HG02884 (cell line): ENCODE data around the gene TGFB2.

Source experiments
- ATAC-seq: cut with Tn5 transposase; IDR thresholded peaks from one replicate; pipeline ENCODE4 v1.9.1; 2021; ENCODE audit warnings: mild to moderate bottlenecking, moderate library complexity; ENCODE audit not compliant: unreplicated experiment

Gene TGFB2

DNA sequence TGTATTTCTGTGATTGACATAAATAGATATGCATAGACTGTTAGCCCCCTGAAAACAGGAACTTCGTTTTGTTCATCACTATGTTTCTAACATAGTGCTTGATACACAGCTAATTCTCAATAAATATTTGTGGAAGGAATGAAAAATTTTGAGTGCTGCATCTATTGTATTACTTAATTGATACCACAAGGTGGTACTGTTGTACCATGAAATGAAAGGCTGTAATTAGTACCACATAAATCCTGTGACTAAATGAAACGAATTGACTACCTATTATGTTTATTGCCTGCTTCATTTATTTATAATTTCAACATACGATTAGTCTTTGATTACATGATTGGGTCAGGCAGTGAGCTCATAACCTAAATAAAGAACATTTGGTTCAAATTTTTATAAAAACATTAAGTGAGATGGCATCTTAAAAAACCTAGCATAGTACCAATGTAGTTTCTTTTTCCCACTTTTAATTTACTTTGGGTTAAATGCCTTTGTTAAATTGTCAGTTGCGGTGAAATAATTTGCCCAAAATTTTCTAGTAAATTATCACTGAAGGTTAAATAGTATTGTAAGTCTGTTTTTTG is 15.0 kb upstream of the TGFB2 start:
- ATAC-seq, result peak; percentile 80

- no peak for ATAC-seq
Measured at GRCh38 chr1:218332416-218332815, 12.7 kb upstream of the TGFB2 start.

DNA sequence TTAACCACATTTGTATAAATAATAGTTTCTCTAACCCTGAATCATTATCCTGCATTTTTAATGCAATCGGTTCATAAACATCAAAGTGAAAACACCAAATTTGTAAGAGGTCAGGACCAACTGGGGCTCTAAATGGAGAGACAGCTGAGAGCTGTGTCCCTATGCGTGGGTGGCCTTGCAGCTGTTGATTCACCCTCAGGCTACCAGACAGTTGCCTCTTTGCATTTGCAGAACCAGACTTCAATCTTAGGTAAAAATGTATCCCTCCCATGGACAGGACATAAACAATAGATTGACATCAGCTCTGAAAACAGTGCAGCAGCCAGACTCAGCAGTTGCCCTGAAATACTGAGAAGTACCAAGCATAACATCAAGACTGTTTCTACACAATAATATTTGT is 8.8 kb upstream of the TGFB2 start:
- no peak for ATAC-seq

DNA sequence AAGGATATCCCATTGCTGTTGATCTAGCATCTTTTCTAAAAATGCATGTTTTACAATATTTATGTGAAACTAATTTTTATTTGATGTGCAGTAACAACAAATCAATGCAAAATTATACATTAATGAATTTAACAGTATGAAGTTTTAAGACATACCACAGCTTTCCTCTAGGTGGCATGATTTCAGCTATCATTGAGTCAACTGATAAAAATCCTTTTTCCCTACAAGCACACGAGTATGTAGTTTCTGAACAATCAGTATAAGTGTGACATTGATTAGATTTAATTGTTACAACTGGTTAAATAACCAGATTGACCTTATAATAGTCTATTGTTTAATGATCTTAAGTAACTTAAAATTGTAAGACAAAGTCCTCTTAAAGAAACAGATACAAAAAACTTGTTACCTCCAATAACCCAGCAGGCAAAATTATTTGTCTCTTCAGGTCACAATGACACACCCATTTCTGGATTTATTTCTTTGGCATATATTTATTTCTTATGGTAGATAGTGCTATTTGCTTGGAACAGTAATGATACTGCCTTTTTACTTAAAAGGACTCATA is 5.8 kb upstream of the TGFB2 start:
- peak; percentile 56 for ATAC-seq

GRCh38 chr1:218341325-218341724 is 3.8 kb upstream of the TGFB2 start:
- ATAC-seq, result no peak

GRCh38 chr1:218342091-218342490 is 3.0 kb upstream of the TGFB2 start:
- no peak for ATAC-seq

DNA sequence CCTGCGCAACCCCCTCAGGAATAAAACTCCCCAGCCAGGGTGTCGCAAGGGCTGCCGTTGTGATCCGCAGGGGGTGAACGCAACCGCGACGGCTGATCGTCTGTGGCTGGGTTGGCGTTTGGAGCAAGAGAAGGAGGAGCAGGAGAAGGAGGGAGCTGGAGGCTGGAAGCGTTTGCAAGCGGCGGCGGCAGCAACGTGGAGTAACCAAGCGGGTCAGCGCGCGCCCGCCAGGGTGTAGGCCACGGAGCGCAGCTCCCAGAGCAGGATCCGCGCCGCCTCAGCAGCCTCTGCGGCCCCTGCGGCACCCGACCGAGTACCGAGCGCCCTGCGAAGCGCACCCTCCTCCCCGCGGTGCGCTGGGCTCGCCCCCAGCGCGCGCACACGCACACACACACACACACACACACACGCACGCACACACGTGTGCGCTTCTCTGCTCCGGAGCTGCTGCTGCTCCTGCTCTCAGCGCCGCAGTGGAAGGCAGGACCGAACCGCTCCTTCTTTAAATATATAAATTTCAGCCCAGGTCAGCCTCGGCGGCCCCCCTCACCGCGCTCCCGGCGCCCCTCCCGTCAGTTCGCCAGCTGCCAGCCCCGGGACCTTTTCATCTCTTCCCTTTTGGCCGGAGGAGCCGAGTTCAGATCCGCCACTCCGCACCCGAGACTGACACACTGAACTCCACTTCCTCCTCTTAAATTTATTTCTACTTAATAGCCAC is 696 bp downstream of the TGFB2 start:
- ATAC-seq, result peak; percentile 45

GRCh38 chr1:218346391-218347204 is 1.5 kb downstream of the TGFB2 start:
- no peak for ATAC-seq

DNA sequence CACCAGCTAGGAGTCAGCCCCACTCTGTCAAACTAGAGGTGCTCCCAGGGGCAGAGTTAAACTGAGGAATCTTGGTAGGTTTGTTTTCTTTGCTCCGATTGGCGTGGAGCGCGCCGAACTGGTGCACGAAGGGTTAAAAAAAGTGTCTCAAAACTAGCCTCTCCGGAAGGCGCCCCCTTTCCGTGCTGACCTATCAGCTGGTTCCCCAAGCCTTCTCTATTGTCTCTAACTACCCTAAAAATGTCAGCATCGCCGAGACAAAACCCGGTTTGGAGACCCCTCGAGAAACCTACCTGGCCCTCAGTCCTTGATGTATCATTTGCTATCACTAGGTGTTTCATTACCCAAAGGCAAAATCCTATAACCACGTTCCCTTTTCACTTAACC is 2.2 kb downstream of the TGFB2 start:
- no peak for ATAC-seq

- no peak for ATAC-seq
Measured at GRCh38 chr1:218347723-218348627, 2.8 kb downstream of the TGFB2 start.

DNA sequence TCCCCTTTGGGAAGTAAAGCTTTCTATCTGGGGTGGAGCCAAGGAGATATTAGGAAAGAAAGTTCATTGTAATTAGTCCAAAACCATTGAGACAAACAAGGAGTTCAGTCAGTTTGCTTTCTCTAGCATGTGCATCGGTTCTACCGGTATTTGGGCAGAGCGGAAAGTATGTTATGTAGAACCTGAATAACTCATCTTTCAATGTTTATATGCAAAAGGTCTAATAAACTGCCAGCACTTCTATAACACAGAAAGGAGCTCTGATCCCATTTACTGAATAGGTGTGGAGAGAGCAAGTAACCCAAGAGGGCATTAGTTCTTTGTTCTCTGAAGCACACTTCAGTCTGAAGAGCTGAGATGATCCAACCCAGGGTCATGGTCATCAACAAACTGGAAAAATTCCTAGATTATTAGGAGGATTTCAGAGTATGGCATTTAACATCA is 3.5 kb downstream of the TGFB2 start:
- no peak for ATAC-seq

- no peak for ATAC-seq
Measured at GRCh38 chr1:218349348-218350034, 4.4 kb downstream of the TGFB2 start.

DNA sequence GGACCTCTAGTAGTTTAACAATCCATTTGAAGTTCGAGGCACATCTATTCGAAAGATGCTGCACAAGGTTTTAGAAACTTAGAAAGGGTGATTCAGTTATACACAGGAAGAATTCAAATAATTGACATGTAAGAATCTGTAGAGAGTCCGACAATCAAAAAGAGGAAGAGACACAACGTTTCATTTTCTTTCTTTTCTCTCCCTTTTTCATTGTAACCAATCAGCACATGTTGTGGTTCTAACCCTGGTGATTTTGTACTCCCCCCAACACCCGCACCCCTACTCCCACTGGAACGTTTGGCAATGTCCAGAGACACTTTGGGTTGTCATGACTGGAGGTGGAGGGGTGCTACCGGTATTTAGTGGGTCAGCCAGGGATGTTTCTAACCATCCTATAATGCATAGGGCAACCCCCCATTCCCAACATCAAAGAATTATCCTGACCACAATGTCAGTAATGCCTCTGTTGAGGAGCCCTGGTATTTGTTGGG is 4.9 kb downstream of the TGFB2 start:
- ATAC-seq, result no peak

- no peak for ATAC-seq
Measured at GRCh38 chr1:218350801-218351266, 5.7 kb downstream of the TGFB2 start.

DNA sequence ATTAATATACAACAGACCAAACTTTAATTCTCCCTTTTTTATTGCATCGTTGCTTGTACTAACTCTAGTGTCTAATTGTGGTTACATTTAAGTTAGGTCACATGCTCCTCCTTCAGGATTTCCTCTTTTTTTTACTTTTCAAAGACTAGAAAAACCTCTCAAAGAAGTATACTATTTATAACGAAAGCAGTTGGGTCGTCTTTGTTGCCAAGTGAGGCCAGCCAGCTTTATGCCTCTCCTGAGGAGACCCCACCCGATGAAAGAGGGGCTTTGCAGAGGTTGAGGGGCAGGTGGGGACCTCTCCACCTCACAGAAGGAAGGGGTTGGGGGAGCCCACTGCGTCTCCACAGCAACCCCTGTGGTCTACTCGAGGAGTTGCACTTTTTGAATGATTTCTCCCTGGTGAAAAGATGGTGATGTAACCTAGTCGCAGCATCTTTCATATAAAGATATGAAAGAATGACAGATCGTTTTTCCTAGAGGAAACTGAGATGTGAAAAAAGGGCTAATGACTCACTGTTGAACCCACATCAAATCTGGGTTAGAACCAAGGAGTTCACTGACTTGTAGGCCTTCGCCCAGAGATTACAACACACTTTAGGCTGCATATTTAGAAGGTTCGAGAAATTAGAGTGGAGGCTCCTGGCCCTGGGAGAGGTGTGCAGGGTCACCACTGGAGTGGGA is 6.4 kb downstream of the TGFB2 start:
- peak; percentile 57 for ATAC-seq

DNA sequence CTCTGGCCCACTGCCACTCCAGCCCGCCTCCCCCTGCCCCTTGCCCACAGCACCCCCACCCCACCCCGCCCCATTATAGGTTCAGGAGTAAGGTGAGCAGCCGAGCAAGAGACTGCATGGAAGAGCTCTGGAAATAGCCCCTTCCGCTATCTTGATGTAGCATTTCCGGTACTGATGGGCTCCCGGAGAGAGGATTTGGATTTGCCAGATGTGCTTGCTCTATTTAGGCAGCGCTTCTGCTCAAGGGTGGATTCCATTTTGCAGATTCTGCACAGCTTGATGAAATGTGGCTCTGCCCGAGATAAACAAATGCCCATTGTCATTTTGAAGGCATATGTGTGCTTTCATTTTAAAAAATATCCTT is 6.9 kb downstream of the TGFB2 start:
- no peak for ATAC-seq

DNA sequence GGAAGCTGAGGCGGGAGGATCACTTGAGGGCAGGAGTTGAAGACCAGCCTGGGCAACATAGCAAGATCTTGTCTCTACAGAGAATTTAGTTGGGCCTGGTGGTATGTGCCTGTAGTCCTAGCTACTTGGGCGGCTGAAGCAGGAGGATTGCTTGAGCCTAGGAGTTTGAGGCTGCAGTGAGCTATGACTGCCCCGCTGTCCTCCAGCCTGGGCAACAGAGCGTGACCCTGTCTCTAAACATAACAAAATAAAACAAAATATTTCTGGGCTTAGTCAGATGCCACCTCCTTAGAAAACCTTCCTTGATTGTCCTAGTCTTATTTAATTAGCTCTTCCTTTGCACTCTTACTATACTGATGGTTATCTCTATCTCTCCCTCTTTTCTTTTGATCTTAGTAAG is 8.5 kb downstream of the TGFB2 start:
- no peak for ATAC-seq

- ATAC-seq, result no peak
Measured at GRCh38 chr1:218355278-218355677, 10.1 kb downstream of the TGFB2 start.

DNA sequence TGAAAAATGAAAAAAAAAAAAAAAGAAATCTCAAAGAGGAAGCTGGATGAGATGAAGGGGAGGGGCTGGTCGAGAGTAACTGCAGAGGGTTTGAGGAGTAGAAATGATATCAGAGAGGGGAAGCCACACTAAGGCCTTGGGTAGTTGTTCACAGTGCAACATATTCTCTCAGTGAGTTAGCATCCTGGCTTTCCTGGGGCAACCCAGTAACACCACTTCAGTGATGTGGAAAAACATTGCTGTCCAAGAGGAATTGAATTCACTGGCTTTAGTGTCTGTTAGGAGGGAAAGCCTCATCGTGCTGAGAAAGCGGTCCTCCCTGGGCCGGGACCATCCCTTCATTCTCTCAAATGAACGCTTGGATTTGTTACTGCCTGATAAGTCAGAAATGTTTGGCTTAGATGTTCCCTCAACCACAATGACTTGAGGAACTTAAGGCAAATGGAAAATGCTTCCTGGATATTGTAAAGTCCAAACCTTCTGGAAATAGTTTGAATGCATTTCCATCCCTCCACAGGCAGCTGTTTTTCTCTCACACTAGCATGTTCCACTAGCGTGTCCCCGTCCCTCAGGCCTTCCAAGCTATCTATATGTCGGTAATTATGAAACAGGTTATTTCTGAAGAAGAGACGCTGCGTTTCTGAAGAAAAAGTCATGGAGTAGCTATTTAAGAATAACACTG is 12.2 kb downstream of the TGFB2 start:
- ATAC-seq, result no peak
